NCI-H748 treated with DMSO at 0.1 percent for 48 hours (cell line): ENCODE measurements around the gene GPC6.
"Not testable (repeated sequence)": the region's sequence is repeated elsewhere in the genome, so short reads cannot be mapped to it uniquely, and the experiment has no call there.

ENCODE experiments used
- DNase-seq: peaks from one replicate; lab custom pipeline; 2025; lab: John Stamatoyannopoulos, UW

Gene GPC6

DNA sequence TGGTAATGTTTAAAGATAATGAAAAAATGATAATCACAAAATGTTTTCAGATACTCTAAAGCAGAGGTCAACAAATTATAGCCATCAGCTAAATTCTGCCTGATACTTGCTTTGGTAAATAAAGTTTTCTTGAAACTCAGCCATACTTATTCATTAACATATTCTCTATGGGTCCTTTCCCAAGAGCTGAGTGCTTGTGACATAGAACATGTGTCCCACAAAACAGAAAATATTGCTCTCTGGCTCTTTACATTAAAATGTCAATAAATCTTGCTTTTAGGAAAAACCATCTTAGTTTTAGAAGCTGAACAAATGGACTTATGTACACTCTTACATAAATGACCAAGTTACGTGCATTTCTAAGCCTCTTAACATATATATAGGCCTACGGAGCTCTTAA lies 945.8 kb downstream of the GPC6 start:
- no peak for DNase-seq

- no peak for DNase-seq
Measured at GRCh38 chr13:94173312-94173854, 946.8 kb downstream of the GPC6 start.

GRCh38 chr13:94174009-94174408 lies 947.4 kb downstream of the GPC6 start:
- no peak for DNase-seq

GRCh38 chr13:94175076-94175475 lies 948.5 kb downstream of the GPC6 start:
- DNase-seq = no peak

GRCh38 chr13:94176561-94176960 lies 950.0 kb downstream of the GPC6 start:
- no peak for DNase-seq

DNA sequence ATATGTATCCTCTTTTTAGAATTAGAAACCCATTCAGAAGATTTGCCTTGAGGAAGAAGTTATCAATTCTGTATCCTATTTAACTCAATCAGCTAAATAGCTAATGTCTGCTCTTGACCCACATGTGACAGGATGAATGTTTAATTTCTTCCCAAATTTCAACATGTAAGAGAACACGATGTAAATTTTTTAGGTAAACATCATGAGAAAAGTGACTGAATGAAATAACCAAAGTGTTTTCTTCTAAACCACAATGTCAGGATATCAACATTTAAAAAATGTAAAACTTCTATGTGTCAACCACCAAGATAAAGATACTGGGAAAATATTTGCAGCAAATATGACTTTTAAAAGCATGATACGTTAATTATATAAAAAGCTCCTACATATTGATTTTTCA lies 950.4 kb downstream of the GPC6 start:
- DNase-seq = no peak

DNA sequence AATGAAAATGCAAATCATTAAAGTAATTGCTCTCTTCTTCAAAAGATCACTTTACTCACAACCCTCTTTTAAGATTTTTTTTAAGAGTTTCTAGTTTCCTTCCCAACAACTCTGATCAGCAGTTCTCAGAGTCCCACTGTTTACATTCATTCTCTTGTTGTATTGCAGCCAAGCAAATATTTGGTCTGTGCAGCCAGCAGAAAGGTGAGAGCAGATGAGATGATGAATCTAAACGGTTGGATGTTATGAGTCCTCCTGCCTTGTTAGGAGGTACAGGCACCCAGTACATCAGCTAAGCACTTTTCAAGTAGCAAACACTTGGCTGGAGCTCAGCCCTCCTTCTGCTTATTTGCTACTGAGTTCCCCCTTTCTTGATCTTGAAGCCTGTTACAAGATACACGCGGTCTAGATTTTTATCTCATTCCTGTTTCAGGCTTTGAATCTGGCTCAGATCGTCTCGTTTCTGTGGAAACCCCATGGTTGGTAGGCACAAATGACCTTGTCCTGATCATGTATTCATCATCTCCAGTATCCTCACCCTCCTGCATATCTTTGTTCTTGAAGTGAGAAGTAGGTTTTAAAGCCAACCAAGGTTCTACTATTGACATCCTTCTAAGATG lies 952.1 kb downstream of the GPC6 start:
- peak; percentile 29 for DNase-seq

DNA sequence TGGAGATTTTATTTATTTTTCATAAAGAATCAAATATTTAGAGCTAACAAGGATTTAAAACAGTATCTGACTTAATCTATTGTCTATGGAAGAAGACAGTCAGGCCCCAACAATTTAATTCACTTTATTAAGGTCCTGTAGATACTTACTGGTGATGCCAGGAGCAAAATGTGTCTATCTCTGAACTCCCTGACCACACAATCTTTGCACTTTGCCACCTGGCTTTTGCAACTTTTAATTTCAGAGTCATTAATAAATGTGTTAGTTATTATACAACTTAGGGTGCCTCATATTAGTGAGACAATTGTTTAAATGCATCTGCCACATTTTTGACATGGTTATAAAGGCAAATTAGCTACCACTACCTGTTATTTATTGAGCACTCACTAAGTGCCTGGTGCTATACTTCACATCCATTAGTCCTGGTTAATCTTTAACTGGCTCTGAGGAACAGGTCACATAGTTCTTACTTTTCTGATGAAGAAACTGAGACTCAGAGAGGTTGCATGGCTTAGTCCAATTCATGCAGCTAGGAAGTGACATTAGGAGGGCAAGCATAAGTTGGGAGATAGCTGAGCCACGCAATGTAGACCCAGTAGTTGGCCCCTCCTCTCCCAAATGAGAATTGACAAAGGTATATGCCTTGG lies 955.0 kb downstream of the GPC6 start:
- no peak for DNase-seq

- no peak for DNase-seq
Measured at GRCh38 chr13:94182185-94182761, 955.7 kb downstream of the GPC6 start.

DNA sequence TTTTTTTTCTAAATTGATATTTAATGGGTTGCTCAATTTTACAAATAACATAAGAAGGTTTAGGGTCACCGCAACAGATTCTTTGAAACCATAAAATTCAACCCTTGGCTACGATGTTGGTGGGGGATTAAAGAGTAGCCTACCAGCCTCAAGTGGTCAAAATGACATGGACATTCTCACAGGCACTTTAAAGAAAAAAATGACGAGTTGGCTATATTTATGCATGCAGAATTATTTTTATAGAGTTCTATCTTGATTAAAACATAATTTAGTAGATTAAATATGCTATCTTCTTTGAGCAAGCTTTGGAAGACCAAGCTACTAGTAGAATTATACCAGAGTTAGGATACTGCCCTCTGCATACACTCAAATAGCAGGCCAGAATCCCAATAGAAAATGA lies 959.9 kb downstream of the GPC6 start:
- DNase-seq = no peak

- no peak for DNase-seq
Measured at GRCh38 chr13:94188201-94188854, 961.7 kb downstream of the GPC6 start.

DNA sequence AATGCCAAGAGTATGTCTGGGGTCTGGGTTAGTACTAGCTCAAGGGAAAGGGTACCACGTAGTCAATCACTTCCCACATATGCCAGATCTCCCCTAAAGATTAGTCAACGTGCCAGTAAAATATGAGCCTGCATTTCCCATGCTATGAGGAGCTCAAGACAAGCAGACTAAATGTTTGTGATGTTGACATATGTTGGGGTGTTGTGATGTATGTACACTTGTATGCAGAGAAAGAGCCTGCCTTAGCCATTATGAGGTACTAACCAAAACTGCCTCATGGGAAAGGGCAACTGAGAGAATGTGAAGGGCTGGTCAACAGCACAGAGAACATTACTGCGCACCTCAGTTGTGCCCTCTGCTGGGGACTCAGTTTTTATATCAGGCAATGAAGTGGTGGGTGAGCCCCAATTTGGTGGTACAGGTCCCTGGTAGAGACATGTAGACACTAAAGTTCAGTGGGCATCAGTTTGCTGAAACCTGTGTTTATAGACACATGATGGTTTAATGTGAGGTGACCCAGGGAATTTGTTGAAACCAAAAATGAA lies 965.9 kb downstream of the GPC6 start:
- DNase-seq = peak; percentile 24

- DNase-seq = no peak
Measured at GRCh38 chr13:94195715-94196114, 969.1 kb downstream of the GPC6 start.

DNA sequence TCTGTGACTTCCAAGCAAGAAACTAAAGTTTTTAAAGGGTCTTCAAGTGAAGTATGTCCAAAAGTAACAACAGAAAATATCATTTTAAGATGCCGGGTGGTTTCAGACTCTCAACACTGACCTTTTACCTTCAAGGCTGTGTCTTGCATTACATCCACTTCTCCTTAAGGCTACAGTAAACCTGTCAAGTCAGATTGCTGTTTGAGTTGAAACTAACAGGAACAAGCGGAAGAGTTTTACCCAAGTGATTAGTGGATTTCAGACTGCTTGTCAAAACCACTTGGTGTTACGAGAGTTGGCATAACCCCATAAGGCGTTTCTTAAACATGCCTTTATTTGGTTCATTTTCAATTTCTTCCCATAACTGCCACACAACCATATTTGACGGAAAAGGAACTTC lies 969.8 kb downstream of the GPC6 start:
- DNase-seq = no peak

DNA sequence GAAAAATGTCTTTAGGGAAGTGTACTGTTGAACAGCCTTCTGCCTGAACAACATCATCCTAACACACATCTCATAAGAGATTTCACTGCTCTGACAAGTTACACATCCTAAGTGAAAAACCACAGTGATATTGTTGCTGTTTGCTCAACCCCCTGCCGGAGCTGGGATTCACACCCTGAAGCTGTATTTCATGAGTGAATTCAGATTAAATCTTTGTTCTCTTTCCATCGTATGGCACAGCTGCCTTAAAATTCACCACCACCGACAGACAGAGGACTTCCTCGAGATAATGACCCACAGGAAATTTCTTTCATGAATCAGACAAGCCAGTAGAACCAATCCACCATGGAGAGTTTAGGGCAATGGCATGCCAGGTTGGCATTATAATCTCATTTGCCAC lies 972.1 kb downstream of the GPC6 start:
- DNase-seq = no peak

- no peak for DNase-seq
Measured at GRCh38 chr13:94199135-94199534, 972.5 kb downstream of the GPC6 start.

GRCh38 chr13:94201022-94201421 lies 974.4 kb downstream of the GPC6 start:
- DNase-seq = no peak

DNA sequence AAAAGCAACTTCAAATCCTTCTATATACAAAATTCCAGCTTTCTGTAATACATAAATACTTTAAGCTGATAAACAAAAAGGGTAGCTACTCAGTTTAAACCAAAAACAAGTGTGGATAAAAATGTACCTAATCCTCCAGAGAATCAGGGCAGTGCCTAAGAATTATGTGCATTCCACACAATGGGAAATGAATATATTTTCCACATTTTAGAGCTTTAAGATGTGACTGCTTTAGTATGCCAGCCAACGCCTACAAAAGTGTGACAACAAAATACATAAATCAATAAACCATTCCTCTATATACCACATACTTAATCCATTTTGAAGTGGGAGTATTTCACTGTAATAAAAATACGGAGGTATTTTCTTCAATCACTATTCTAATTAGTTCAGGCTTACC lies 977.6 kb downstream of the GPC6 start:
- DNase-seq = no peak

DNA sequence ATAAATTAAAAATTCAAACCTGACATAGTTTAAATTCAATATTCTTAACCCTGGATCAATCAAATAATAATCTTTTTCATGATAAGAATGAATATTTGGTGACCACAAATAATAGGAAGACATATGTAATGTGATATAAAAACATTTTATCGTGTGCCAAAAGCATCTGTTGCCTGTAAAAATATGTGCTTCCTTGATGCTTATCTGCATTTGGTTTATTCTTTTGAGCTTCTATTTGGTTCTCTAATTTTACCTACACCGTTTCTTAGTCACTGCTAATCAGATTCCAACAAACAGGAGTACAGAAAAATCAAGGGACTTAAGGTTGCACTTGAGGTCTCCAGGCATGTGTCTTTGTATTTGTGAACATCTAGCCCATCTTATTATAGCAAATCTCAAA lies 978.3 kb downstream of the GPC6 start:
- no peak for DNase-seq

DNA sequence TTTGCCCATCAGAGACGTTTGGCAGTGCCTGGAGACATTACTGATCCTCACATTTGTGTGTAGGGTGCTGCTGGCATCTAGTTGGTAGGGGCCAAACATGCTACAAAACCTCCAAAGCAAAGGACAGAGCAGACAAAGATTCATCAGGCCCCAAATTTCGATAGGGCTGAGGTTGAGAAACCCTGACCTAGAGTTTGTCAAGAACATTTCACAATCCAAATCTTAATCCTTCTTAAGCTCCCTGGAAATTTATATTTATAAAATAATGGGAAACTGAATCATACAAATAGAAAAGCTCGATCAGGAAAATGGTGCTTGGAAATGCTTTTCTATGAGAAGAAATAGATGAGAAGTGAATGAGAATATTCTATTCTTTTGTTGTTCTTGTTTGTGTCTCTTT lies 979.3 kb downstream of the GPC6 start:
- no peak for DNase-seq

DNA sequence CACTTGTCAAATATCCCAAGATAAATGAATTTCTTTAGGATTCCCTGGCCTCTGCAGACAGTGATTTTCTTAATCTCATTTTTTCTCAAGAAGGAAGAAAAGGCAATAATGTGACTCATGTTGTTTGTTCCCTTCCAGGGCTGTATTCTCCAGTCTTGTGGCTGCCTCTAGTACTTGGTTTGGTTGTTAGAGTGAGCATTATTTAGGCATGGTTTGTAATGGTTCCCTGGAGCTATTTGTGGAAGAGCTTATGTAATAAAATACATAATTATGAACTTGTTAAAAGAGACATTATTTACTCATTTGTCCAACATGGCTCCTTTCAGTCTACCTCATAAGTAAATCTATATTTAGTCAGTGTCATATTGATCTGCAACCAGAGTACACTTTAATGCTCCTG lies 982.5 kb downstream of the GPC6 start:
- DNase-seq = peak; percentile 35

- DNase-seq = not testable (repeated sequence)
Measured at GRCh38 chr13:94209913-94210312, 983.3 kb downstream of the GPC6 start.

DNA sequence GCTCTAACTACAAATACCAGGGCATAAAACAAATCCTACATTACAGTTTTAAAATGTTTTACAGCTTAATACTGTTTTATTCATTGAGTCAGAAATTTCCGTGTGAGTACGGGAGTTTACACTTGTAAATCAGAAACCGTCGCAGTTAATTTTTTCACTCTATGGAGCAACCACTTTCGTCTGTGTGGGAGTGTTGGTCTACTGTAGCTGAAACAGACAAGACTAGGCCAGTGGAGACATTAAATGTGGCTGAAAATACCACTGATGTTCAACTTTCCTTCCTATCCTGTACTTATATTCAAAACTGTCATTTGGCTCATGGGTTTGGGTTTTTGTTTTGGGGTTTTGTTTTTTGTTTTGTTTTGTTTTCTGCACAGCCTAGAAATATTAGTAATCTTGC lies 984.2 kb downstream of the GPC6 start:
- DNase-seq = no peak
